Suppressor macrophage (primary cell): ENCODE results near the gene GAS6.

Experiments used
- DNase-seq, 4 experiments: peaks; one replicate each; pipeline ENCODE4 v3.0.0-alpha.2; 2020 to 2022

GAS6 gene

GRCh38 chr13:113865427-113865826 lies 1.6 kb upstream of the GAS6 start:
- no peak for DNase-seq

GRCh38 chr13:113864273-113864890 lies 506 bp upstream of the GAS6 start:
- peak in 1 of 4 experiments; percentile 9 for DNase-seq

GRCh38 chr13:113862931-113863523 lies 849 bp downstream of the GAS6 start:
- peak; percentile 51 to 76 (median 66) for DNase-seq

DNA sequence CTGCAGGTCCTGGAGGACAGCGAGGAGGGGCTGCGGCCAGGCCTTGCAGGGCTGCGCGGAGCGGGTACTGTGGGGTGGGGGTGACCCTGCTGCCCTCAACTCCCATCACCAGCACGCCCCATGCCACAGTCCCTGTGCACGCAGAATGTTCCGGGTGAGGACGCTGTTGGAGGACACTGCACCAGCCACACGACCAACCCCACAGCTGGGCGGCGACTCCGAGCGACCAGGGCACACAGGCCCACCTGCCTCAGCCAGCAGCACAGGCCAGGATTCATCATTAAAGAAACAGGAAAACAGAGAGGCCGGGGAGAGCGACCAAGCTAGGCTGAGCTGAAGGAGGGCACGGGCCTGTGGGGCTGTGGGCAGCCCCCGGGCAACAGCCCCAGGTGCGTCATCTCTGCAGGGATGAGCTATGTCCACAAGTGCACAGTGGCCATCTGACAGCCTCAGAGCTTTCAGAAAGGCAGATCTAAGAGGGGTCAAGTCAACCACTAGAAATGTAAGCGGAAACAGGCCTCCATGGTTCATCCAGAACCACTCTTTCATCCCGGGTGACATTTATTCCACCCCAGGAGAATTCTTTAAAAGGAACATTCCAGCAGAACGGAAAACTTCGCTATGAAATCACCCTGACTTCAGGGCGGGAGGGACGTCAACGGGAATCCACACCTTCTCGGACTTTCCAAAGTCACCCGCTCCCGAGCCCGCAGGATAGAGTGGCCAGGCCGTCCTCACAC lies 1.5 kb downstream of the GAS6 start:
- no peak for DNase-seq

GRCh38 chr13:113861433-113862030 lies 2.3 kb downstream of the GAS6 start:
- DNase-seq, result no peak

GRCh38 chr13:113860665-113861432 lies 3.0 kb downstream of the GAS6 start:
- DNase-seq, result no peak

- no peak for DNase-seq
Measured at GRCh38 chr13:113860051-113860664, 3.7 kb downstream of the GAS6 start.

DNA sequence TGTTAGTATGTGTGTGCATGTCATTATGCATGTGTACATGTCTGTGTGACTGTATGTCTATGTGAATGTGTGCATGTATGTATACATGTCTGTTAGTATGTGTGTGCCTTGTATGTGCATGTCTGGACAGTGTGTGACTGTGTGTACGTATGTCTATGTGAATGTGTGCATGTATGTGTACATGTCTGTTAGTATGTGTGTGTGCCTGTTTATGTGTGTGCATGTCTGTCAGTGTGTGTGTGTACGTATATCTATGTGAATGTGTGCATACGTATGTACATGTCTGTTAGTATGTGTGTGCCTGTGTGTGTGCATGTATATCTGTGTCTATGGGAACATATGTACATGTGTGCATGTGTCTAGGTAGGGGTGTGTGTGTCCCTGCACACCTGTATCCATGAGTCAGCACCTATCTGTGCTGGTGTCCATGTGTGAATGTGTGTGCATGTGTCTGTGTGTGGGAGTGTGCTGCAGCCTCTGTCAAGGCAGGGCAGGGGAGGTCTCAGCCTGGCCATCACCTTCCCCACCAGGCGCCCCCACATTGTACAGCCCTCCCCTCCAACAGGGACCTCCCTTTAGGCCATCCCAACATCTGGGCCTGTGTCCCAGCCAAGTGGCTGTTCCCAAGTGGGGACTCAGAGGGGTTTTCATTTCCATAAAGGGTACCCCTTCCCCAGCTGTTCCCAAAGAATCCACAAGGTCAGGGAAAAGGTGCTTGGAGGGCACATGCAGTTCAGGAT lies 4.4 kb downstream of the GAS6 start:
- DNase-seq, result no peak

DNA sequence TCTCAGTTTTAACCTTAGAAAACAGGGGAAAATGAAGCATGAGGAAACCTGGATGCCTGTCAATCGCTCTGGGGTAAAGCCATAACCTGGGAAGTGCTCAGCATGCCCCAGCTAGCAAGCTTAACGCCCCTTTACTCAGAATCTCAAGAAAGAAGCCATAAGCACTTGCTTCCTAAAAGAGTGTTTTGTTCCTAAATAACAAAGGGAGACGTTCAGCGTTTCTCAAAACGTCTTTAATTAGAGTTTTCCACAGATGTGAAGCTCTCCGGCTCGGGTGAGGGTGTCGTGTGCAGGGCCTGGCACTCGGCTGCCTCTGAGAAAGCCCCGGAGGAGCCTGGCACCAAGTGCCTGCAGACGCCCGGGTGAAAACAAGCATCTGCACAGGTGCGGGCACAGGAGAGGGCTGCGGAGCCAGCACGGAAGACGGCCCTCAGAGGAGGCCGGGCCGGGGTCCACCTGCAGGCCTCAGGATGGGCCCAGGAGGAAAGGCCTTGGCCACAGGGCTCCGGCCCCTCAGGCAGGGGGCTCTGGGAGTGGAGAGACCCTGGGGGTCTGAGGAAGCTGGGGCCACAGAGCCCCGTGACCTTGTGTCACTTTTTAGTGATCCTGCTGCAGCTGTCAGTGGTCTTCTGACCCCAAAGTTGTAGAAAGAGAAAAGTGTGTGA lies 6.2 kb downstream of the GAS6 start:
- DNase-seq, result no peak

GRCh38 chr13:113856716-113857065 lies 7.2 kb downstream of the GAS6 start:
- no peak for DNase-seq

DNA sequence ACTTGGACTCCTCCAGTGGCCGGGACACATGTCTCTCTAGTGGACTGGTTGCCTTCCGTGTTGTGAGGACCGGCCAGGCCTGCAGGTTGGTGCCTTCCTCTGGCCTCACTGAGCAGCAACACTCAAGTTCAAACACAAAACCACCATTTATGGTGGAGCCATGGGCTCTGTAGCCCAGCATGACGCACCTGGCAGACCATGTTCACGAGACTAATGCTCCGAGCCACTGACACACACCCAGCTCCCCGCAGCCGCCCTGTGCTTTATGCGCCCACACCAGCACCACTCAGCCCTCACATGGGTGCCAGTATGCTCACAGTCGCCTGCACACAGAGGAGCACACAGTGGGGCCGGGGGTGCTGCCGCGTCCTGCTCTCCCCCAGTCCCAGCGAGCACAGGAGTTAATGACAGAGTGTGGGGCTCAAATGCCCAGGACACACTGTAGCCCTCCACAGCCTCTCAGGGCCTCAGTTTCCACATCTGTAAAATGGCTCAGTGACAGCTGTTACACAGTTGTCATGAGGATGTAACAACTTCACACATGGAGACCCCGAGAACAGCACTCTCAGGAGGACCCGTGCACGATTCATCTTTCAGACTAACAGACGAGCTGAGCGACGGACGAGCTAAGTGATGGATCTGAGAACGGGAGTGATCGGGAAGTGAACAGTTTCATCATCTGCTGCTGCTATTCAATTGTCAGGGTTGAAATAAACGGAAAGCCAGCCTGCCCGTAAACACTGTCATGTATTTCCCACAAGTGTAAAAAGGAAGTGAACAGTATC lies 7.8 kb downstream of the GAS6 start:
- no peak for DNase-seq

DNA sequence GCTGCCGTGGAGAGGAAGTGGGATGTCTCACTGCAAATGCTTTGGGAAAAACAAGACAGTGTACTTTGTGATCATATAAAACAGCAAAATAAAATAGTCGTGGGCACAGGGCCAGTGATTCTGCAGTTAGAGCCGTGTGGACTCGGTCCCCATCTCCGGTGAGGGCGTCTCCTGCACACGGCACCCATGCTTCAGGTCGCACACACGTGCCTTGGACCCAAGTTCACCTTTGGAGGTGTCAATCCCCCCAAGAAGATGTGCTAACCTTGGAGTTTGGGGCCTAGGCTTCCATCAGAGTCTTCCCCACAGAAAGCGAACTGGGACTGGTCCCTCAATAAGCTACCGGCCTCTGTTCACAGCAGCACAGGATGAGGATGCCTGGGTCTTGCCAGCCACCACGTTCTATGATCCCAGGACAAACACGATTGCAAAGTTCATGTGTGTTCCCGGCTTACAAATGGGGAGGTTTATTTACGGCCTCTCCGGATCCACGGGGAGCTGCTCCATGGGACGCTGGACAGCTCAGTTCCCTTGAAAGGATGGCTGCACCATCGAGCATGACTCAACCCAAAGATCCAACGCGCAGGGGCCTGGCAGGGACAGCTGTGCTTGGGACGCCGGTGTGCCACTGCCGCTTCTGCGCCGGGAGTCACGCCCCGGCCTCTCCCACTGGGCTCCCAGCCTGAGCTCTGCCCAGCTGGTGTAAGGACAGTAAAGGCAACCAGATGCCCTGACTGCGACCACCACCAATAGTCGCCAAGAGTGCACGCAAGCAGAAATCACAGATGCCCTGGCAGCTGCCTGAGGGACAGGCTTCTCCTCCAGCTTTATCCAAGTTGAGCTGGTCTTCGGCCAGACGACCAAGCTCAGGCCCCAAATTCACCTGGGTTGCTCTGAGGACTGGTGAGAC lies 8.6 kb downstream of the GAS6 start:
- no peak for DNase-seq

- DNase-seq, result peak; percentile 71 to 89 (median 83)
Measured at GRCh38 chr13:113854238-113855011, 9.5 kb downstream of the GAS6 start.

- DNase-seq, result peak in 1 of 4 experiments; percentile 26
Measured at GRCh38 chr13:113853518-113854237, 10.2 kb downstream of the GAS6 start.

GRCh38 chr13:113852536-113853517 lies 11.0 kb downstream of the GAS6 start:
- DNase-seq, result no peak

GRCh38 chr13:113851826-113852535 lies 11.9 kb downstream of the GAS6 start:
- DNase-seq, result no peak
